Gastroesophageal sphincter (tissue), 4 donors: ENCODE data around the gene SLC35F5. TPM values are rescaled to one million over a fixed set of nuclear protein-coding genes. Genes with fewer than 3 reads are reported as not detected.

Source experiments
- ATAC-seq: fragments of 150-250 bp; one replicate; pipeline ENCODE4 v1.9.1; 2016; ENCODE audit warnings: mild to moderate bottlenecking, moderate library complexity
- H3K27ac ChIP-seq, 4 donors: fragments of 200-600 bp; sonication (generic) in 3 of 4; 1 replicate in 3 of 4; 2 replicates in 1 of 4; pipeline ENCODE4 v1.5.1; 2016 to 2019
- H3K27me3 ChIP-seq: fragments of 200-600 bp; sonication (generic); one replicate; pipeline ENCODE4 v1.5.1; 2019
- H3K36me3 ChIP-seq, 2 donors: fragments of 200-600 bp; sonication (generic); one replicate each; pipeline ENCODE4 v1.5.1; 2019; ENCODE audit warnings: control low read depth in 1 of 2
- H3K4me1 ChIP-seq, 3 donors: fragments of 200-600 bp; sonication (generic); 1 replicate in 2 of 3; 2 replicates in 1 of 3; pipeline ENCODE4 v1.5.1; 2016 to 2019; ENCODE audit warnings: control low read depth in 2 of 3
- H3K4me3 ChIP-seq, 2 donors: fragments of 200-600 bp; sonication (generic); one replicate each; pipeline ENCODE4 v1.5.1; 2019; ENCODE audit warnings: mild to moderate bottlenecking in 1 of 2, moderate library complexity in 1 of 2
- H3K9me3 ChIP-seq, 3 donors: fragments of 200-600 bp; sonication (generic); one replicate each; pipeline ENCODE4 v1.5.1; 2017 to 2019; ENCODE audit warnings: control low read depth in 2 of 3
- CTCF ChIP-seq, 4 experiments: fragments of 200-600 bp in 2 of 4; fragments of 450-650 bp in 2 of 4; sonication (generic) in 1 of 4; IDR thresholded peaks; one replicate each; pipeline ENCODE4 v1.5.1; 2017 to 2019; ENCODE audit warnings: antibody characterized with exemption in 4 of 4, mild to moderate bottlenecking in 2 of 4, moderate library complexity in 2 of 4
- EP300 ChIP-seq: sonication (generic); formaldehyde crosslinking; IDR thresholded peaks from one replicate; pipeline ENCODE4 v1.6.1; 2017; ENCODE audit warnings: antibody characterized with exemption, mild to moderate bottlenecking
- POLR2A ChIP-seq, 2 donors: fragments of 450-650 bp; IDR thresholded peaks; one replicate each; pipeline ENCODE4 v1.6.1; 2017; ENCODE audit warnings: antibody characterized with exemption in 2 of 2, mild to moderate bottlenecking in 2 of 2, moderate library complexity in 1 of 2
- POLR2AphosphoS5 ChIP-seq: sonication (generic); formaldehyde crosslinking; IDR thresholded peaks from one replicate; pipeline ENCODE4 v1.6.1; 2017; ENCODE audit warnings: antibody characterized with exemption
- WGBS, 2 donors: methylation state at CpG; one replicate each; pipeline ENCODE4 v1.1.5; 2018; ENCODE audit warnings: low coverage in 1 of 2; 5-methylcytosine and 5-hydroxymethylcytosine counted together
- total RNA-seq, 4 donors: library from RNA; depleted of rRNA; stranded (reverse); fragments of >200 nt; gene quantifications; one replicate each; pipeline ENCODE4 v1.1.0, GENCODE V29; 2016

The SLC35F5 gene
- total RNA-seq, 4 donors from 2014 or later, result 42.5 to 90.3 (median 49.2) TPM

- Histone ChIP-seq H3K27me3 (no peaks in the 10 kb centered on the region), H3K9me3 (no peaks in the 10 kb centered on the region), H3K36me3 (no peaks in the 10 kb centered on the region), H3K4me1 (peaks cover 0 to 32% (median 11%) of the 10 kb centered on the region in 3 donors), H3K4me3 (peak overlapping the region; percentile 89 to 97), H3K27ac (peak overlapping the region; percentile 93 to 95 (median 94))
- no peak for ATAC-seq
- TF ChIP-seq EP300 (no peak), POLR2AphosphoS5 (no peak), POLR2A (IDR thresholded peaks at IDR 0.05) (no peak), CTCF (IDR thresholded peaks at IDR 0.05) (no peak)
- WGBS, 2 donors, result 12 to 16% methylated on average over 11 to 15 of the region's 17 CpGs
Measured at GRCh38 chr2:113757138-113757657, 756 bp upstream of the SLC35F5 start.

GRCh38 chr2:113755835-113756354 lies 547 bp downstream of the SLC35F5 start:
- Histone ChIP-seq H3K27me3 (no peaks in the 10 kb centered on the region), H3K9me3 (no peaks in the 10 kb centered on the region), H3K4me1 (peaks cover 0 to 32% (median 11%) of the 10 kb centered on the region in 3 donors), H3K4me3 (peak overlapping the region; percentile 89 to 97), H3K27ac (peak overlapping the region; percentile 93 to 95 (median 94)), H3K36me3 (peaks cover 0 to 11% of the 10 kb centered on the region in 2 donors)
- ATAC-seq, result peak; percentile 44
- TF ChIP-seq POLR2AphosphoS5 (no peak), POLR2A (IDR thresholded peaks at IDR 0.05) (no peak), CTCF (IDR thresholded peaks at IDR 0.05) (no peak), EP300 (no peak)
- 0% methylated on average over 3 of the region's 26 CpGs for WGBS, 2 donors

GRCh38 chr2:113755035-113755834 lies 1.2 kb downstream of the SLC35F5 start:
- TF ChIP-seq POLR2A (IDR thresholded peaks at IDR 0.05), result no peak
- no peak for ATAC-seq
- H3K27ac ChIP-seq, result peak overlapping the region; percentile 93 to 95 (median 94)
- H3K36me3 ChIP-seq, result peaks cover 0 to 18% of the 10 kb centered on the region in 2 donors
- peaks cover 0 to 26% (median 11%) of the 10 kb centered on the region in 3 donors for H3K4me1 ChIP-seq
- no peaks in the 10 kb centered on the region for H3K27me3 ChIP-seq
- 6 to 12% methylated on average over 14 to 15 of the region's 15 CpGs for WGBS, 2 donors
- no peaks in the 10 kb centered on the region for H3K9me3 ChIP-seq
- peak overlapping the region; percentile 89 to 97 for H3K4me3 ChIP-seq

GRCh38 chr2:113754160-113754559 lies 2.3 kb downstream of the SLC35F5 start:
- Histone ChIP-seq H3K4me1 (peaks cover 0 to 24% (median 11%) of the 10 kb centered on the region in 3 donors), H3K27ac (no peak overlapping the region), H3K27me3 (no peaks in the 10 kb centered on the region), H3K4me3 (no peak overlapping the region), H3K9me3 (no peaks in the 10 kb centered on the region), H3K36me3 (peaks cover 0 to 23% of the 10 kb centered on the region in 2 donors)
- WGBS, 2 donors, result 93 to 97% methylated on average over 3 to 5 of the region's 8 CpGs
- ATAC-seq, result no peak
- TF ChIP-seq POLR2AphosphoS5 (no peak), POLR2A (IDR thresholded peaks at IDR 0.05) (no peak), EP300 (no peak), CTCF (IDR thresholded peaks at IDR 0.05) (no peak)

GRCh38 chr2:113750385-113750784 lies 6.1 kb downstream of the SLC35F5 start:
- H3K4me1 ChIP-seq, result peaks cover 0 to 17% (median 4%) of the 10 kb centered on the region in 3 donors
- TF ChIP-seq POLR2AphosphoS5, result no peak
- WGBS, 2 donors, result 96 to 100% methylated on average over 3 to 4 of the region's 4 CpGs
- H3K4me3 ChIP-seq, result no peak overlapping the region
- H3K27ac ChIP-seq, result no peak overlapping the region
- no peaks in the 10 kb centered on the region for H3K9me3 ChIP-seq
- peaks cover 0 to 59% of the 10 kb centered on the region in 2 donors for H3K36me3 ChIP-seq
- H3K27me3 ChIP-seq, result no peaks in the 10 kb centered on the region
- no peak for ATAC-seq
